Transverse colon (tissue), 4 donors: ENCODE measurements around the gene STK17A.

Experiments used
- EP300 ChIP-seq: sonication (generic); formaldehyde crosslinking; IDR thresholded peaks from one replicate; pipeline ENCODE4 v1.6.1; 2017; ENCODE audit warnings: antibody characterized with exemption, low read depth
- POLR2A ChIP-seq: fragments of 450-650 bp; IDR thresholded peaks from one replicate; pipeline ENCODE4 v1.6.1; 2016; ENCODE audit warnings: antibody characterized with exemption, mild to moderate bottlenecking, moderate library complexity
- POLR2AphosphoS5 ChIP-seq, 3 donors: sonication (generic); formaldehyde crosslinking; IDR thresholded peaks; one replicate each; pipeline ENCODE4 v1.6.1; 2016; ENCODE audit warnings: antibody characterized with exemption in 3 of 3
- TF ChIP-seq, protein P1 (sequence below), 5 experiments: fragments of 200-600 bp in 3 of 5; fragments of 450-650 bp in 2 of 5; sonication (generic) in 3 of 5; IDR thresholded peaks; 1 replicate in 2 of 5; 2 replicates in 3 of 5; pipeline ENCODE4 v1.5.1; 2016 to 2017; ENCODE audit warnings: antibody characterized with exemption in 5 of 5, inconsistent platforms in 3 of 5, mild to moderate bottlenecking in 2 of 5, moderate library complexity in 1 of 5

DNA sequence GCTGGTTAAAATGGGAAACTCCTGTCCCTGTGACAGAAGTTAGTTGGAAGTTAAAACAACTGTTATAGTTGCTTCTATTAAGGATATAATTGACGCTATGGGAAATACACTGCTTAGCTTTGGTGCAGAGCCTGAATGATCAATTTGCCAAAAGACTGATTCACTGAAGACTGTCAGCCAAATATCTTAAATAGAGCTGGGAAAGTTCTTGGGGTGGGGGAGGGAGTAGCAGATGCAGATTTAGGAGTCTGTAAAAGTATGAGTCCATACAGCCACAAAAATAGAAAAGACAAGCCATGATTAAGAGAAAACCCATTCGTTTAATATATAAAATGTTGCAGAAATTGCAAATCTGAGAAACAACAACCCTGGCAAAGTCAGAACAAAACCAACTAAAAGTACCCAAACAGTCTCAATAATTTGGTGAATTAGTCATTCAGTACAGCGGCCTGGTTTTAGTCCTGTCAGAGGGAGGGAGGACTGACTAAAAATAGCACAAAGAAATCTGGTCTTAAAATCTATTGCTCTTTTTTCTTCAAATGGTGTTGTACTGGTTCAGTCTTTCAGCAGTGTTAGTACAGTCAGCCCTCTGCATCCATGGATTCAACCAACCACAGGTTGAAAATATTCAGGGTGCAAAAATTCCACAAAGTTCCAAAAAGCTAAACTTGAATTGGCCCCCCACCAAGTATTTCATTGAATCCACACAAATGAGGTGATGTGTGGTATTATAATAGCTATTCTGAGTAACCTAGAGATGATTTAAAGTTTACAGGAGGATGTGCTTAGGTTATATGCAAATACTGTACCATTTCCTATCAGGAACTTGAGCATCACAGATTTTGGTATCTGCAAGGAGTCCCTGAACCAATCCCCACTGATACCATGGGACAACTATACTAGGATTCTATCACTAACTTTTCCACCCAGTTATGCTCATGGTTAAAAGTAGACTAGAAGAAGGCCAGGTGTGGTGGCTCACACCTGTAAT, 30.0 kb downstream of the STK17A start:
- TF ChIP-seq POLR2A, result no peak
- TF ChIP-seq, protein P1, sequence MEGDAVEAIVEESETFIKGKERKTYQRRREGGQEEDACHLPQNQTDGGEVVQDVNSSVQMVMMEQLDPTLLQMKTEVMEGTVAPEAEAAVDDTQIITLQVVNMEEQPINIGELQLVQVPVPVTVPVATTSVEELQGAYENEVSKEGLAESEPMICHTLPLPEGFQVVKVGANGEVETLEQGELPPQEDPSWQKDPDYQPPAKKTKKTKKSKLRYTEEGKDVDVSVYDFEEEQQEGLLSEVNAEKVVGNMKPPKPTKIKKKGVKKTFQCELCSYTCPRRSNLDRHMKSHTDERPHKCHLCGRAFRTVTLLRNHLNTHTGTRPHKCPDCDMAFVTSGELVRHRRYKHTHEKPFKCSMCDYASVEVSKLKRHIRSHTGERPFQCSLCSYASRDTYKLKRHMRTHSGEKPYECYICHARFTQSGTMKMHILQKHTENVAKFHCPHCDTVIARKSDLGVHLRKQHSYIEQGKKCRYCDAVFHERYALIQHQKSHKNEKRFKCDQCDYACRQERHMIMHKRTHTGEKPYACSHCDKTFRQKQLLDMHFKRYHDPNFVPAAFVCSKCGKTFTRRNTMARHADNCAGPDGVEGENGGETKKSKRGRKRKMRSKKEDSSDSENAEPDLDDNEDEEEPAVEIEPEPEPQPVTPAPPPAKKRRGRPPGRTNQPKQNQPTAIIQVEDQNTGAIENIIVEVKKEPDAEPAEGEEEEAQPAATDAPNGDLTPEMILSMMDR (IDR thresholded peaks at IDR 0.05), result no peak
- TF ChIP-seq EP300, result no peak
- TF ChIP-seq POLR2AphosphoS5 (IDR thresholded peaks at IDR 0.05), result no peak
